ENCODE data around the gene LRMDA.

Gene LRMDA

DNA sequence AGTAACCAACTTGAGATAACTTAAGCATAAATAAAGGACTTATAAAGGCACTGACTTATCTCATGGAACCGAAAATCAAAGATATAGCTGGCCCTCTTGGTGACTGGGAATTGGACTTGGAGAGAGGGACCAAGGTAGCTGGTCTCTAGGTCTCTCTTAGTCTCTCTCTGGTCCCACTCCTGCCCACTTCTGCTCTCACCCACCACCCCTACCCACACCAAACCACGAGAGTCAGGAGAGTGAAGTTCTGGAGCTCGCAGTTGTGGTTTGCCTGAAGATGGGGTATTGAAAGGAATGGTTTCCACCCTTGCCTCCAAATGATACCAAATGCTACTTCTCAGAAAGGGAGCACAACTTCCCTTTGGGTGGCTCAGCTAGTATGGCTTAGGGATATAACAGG lies 216.3 kb downstream of the LRMDA start:
- H3K9ac ChIP-seq (ENCODE audit: low read depth, low read length, poor library complexity, severe bottlenecking): no peak overlapping the region
- no peaks in the 10 kb centered on the region for H3F3A ChIP-seq (ENCODE audit: low read depth)
- no peaks in the 10 kb centered on the region for H3K27me3 ChIP-seq (ENCODE audit: insufficient read depth, low read length, poor library complexity, severe bottlenecking)
- TF ChIP-seq EZH2phosphoT487 (IDR thresholded peaks at IDR 0.05; ENCODE audit: borderline replicate concordance): no peak
- no peaks in the 10 kb centered on the region for H3K36me3 ChIP-seq (ENCODE audit: insufficient read depth, low read length)
- H4K20me1 ChIP-seq (ENCODE audit: insufficient read depth, low read length, poor library complexity, severe bottlenecking): no peaks in the 10 kb centered on the region
- H3K4me2 ChIP-seq (ENCODE audit: low read depth, low read length, poor library complexity, severe bottlenecking): no peak overlapping the region
- no peak overlapping the region for H3K4me3 ChIP-seq (ENCODE audit: low read length, poor library complexity, severe bottlenecking)
- H2AFZ ChIP-seq (ENCODE audit: low read length): no peak overlapping the region
- H3K9me3 ChIP-seq (ENCODE audit: insufficient read depth, low read depth, low read length): no peaks in the 10 kb centered on the region
- H3K4me1 ChIP-seq (ENCODE audit: insufficient read depth, low read length, poor library complexity, severe bottlenecking): peaks cover 23% of the 10 kb centered on the region
- no peaks in the 10 kb centered on the region for H3K79me2 ChIP-seq (ENCODE audit: insufficient read depth, low read length)
- no peaks in the 10 kb centered on the region for H3K9me2 ChIP-seq (replicated peaks; ENCODE audit: low read depth, low read length)

GRCh38 chr10:75648351-75648750 lies 216.9 kb downstream of the LRMDA start:
- peak overlapping the region; percentile 46; the same call in 1 of the 2 replicates for H2AFZ ChIP-seq (ENCODE audit: low read length)
- H4K20me1 ChIP-seq (ENCODE audit: insufficient read depth, low read length, poor library complexity, severe bottlenecking): no peaks in the 10 kb centered on the region
- no peaks in the 10 kb centered on the region for H3K36me3 ChIP-seq (ENCODE audit: insufficient read depth, low read length)
- H3F3A ChIP-seq (ENCODE audit: low read depth): no peaks in the 10 kb centered on the region
- H3K79me2 ChIP-seq (ENCODE audit: insufficient read depth, low read length): no peaks in the 10 kb centered on the region
- TF ChIP-seq EZH2phosphoT487 (IDR thresholded peaks at IDR 0.05; ENCODE audit: borderline replicate concordance): no peak
- TF ChIP-seq, protein P1, sequence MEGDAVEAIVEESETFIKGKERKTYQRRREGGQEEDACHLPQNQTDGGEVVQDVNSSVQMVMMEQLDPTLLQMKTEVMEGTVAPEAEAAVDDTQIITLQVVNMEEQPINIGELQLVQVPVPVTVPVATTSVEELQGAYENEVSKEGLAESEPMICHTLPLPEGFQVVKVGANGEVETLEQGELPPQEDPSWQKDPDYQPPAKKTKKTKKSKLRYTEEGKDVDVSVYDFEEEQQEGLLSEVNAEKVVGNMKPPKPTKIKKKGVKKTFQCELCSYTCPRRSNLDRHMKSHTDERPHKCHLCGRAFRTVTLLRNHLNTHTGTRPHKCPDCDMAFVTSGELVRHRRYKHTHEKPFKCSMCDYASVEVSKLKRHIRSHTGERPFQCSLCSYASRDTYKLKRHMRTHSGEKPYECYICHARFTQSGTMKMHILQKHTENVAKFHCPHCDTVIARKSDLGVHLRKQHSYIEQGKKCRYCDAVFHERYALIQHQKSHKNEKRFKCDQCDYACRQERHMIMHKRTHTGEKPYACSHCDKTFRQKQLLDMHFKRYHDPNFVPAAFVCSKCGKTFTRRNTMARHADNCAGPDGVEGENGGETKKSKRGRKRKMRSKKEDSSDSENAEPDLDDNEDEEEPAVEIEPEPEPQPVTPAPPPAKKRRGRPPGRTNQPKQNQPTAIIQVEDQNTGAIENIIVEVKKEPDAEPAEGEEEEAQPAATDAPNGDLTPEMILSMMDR (conservative IDR thresholded peaks at IDR 0.05; ENCODE audit: low read length): no peak
- no peaks in the 10 kb centered on the region for H3K9me2 ChIP-seq (replicated peaks; ENCODE audit: low read depth, low read length)
- H3K4me2 ChIP-seq (ENCODE audit: low read depth, low read length, poor library complexity, severe bottlenecking): peak overlapping the region; percentile 20
- H3K4me1 ChIP-seq (ENCODE audit: insufficient read depth, low read length, poor library complexity, severe bottlenecking): peaks cover 23% of the 10 kb centered on the region
- no peaks in the 10 kb centered on the region for H3K9me3 ChIP-seq (ENCODE audit: insufficient read depth, low read depth, low read length)
- no peak overlapping the region for H3K4me3 ChIP-seq (ENCODE audit: low read length, poor library complexity, severe bottlenecking)
- H3K27me3 ChIP-seq (ENCODE audit: insufficient read depth, low read length, poor library complexity, severe bottlenecking): no peaks in the 10 kb centered on the region
- H3K9ac ChIP-seq (ENCODE audit: low read depth, low read length, poor library complexity, severe bottlenecking): no peak overlapping the region

GRCh38 chr10:75648854-75649253 lies 217.4 kb downstream of the LRMDA start:
- H3K36me3 ChIP-seq (ENCODE audit: insufficient read depth, low read length): no peaks in the 10 kb centered on the region
- no peaks in the 10 kb centered on the region for H3K9me2 ChIP-seq (replicated peaks; ENCODE audit: low read depth, low read length)
- TF ChIP-seq, protein P1 (conservative IDR thresholded peaks at IDR 0.05; ENCODE audit: low read length): no peak
- TF ChIP-seq EZH2phosphoT487 (IDR thresholded peaks at IDR 0.05; ENCODE audit: borderline replicate concordance): no peak
- H2AFZ ChIP-seq (ENCODE audit: low read length): peak overlapping the region; percentile 46; the same call in 1 of the 2 replicates
- H3K27me3 ChIP-seq (ENCODE audit: insufficient read depth, low read length, poor library complexity, severe bottlenecking): no peaks in the 10 kb centered on the region
- no peaks in the 10 kb centered on the region for H3F3A ChIP-seq (ENCODE audit: low read depth)
- no peaks in the 10 kb centered on the region for H3K79me2 ChIP-seq (ENCODE audit: insufficient read depth, low read length)
- no peak overlapping the region for H3K4me3 ChIP-seq (ENCODE audit: low read length, poor library complexity, severe bottlenecking)
- no peaks in the 10 kb centered on the region for H4K20me1 ChIP-seq (ENCODE audit: insufficient read depth, low read length, poor library complexity, severe bottlenecking)
- H3K9ac ChIP-seq (ENCODE audit: low read depth, low read length, poor library complexity, severe bottlenecking): no peak overlapping the region
- H3K4me1 ChIP-seq (ENCODE audit: insufficient read depth, low read length, poor library complexity, severe bottlenecking): peaks cover 23% of the 10 kb centered on the region
- peak overlapping the region; percentile 20 for H3K4me2 ChIP-seq (ENCODE audit: low read depth, low read length, poor library complexity, severe bottlenecking)
- no peaks in the 10 kb centered on the region for H3K9me3 ChIP-seq (ENCODE audit: insufficient read depth, low read depth, low read length)

- H4K20me1 ChIP-seq (ENCODE audit: insufficient read depth, low read length, poor library complexity, severe bottlenecking): no peaks in the 10 kb centered on the region
- peak overlapping the region; percentile 5; the same call in 1 of the 2 replicates for H2AFZ ChIP-seq (ENCODE audit: low read length)
- H3K27me3 ChIP-seq (ENCODE audit: insufficient read depth, low read length, poor library complexity, severe bottlenecking): no peaks in the 10 kb centered on the region
- peak overlapping the region; percentile 20 for H3K4me2 ChIP-seq (ENCODE audit: low read depth, low read length, poor library complexity, severe bottlenecking)
- H3K9me2 ChIP-seq (replicated peaks; ENCODE audit: low read depth, low read length): no peaks in the 10 kb centered on the region
- peaks cover 23% of the 10 kb centered on the region for H3K4me1 ChIP-seq (ENCODE audit: insufficient read depth, low read length, poor library complexity, severe bottlenecking)
- H3K36me3 ChIP-seq (ENCODE audit: insufficient read depth, low read length): no peaks in the 10 kb centered on the region
- no peak overlapping the region for H3K9ac ChIP-seq (ENCODE audit: low read depth, low read length, poor library complexity, severe bottlenecking)
- no peaks in the 10 kb centered on the region for H3K79me2 ChIP-seq (ENCODE audit: insufficient read depth, low read length)
- no peaks in the 10 kb centered on the region for H3F3A ChIP-seq (ENCODE audit: low read depth)
- TF ChIP-seq, protein P1 (conservative IDR thresholded peaks at IDR 0.05; ENCODE audit: low read length): no peak
- TF ChIP-seq EZH2phosphoT487 (IDR thresholded peaks at IDR 0.05; ENCODE audit: borderline replicate concordance): no peak
- H3K9me3 ChIP-seq (ENCODE audit: insufficient read depth, low read depth, low read length): no peaks in the 10 kb centered on the region
- H3K4me3 ChIP-seq (ENCODE audit: low read length, poor library complexity, severe bottlenecking): no peak overlapping the region
These were observed 218.0 kb downstream of the LRMDA start for GRCh38 chr10:75649466-75649865.

Data from Loucy (cell line).